Measurements from ENCODE around the gene ZNF705A.
"Not testable (repeated sequence)": the region's sequence is repeated elsewhere in the genome, so short reads cannot be mapped to it uniquely, and the experiment has no call there.

GRCh38 chr12:8141647-8142046 lies 15.2 kb upstream of the ZNF705A start:
- TF ChIP-seq POLR2A, CTCF (IDR thresholded peaks at IDR 0.05): not testable (repeated sequence)
